IMR-90 (cell line): ENCODE results near the gene CHRNA7. TPM values are rescaled to one million over a fixed set of nuclear protein-coding genes. Genes with fewer than 3 reads are reported as not detected.

Experiments
- ATAC-seq: fragments of 200-7000 bp; cut with Tn5 transposase; 2 replicates; pipeline ENCODE4 v1.9.1; 2020; ENCODE audit warnings: low read depth, mild to moderate bottlenecking, moderate library complexity
- BruUV-seq: library from RNA; stranded (reverse); fragments of 400-500 nt; replicated peaks from 2 replicates; lab custom pipeline; 2021; lab: Mats Ljungman, UMichigan
- CTCF ChIA-PET: fragments of 300-600 bp; formaldehyde crosslinking; extraction: SDS; loops from one replicate; lab custom pipeline; 2021; ENCODE audit warnings: antibody characterized with exemption; lab: Yijun Ruan, JAX
- POLR2A ChIA-PET: fragments of 300-600 bp; sonication (Branson Sonifier 250); formaldehyde crosslinking; loops from one replicate; lab custom pipeline; 2022; ENCODE audit warnings: antibody characterized with exemption; ENCODE audit not compliant: unreplicated experiment; lab: Charles Lee
- DNase-seq: peaks from one replicate; pipeline ENCODE4 v3.0.0; 2013
- H2AFZ ChIP-seq: replicated peaks from 2 replicates; pipeline ENCODE3; 2013; ENCODE audit warnings: low read length, mild to moderate bottlenecking; ENCODE audit not compliant: poor library complexity
- H2AK5ac ChIP-seq: 2 replicates; pipeline ENCODE4 v1.6.1; 2013; ENCODE audit warnings: low read depth, low read length, inconsistent platforms
- H2AK9ac ChIP-seq: replicated peaks from 2 replicates; pipeline ENCODE3; 2013; ENCODE audit warnings: mild to moderate bottlenecking, low read depth, low read length, moderate library complexity; ENCODE audit not compliant: poor library complexity
- H2BK120ac ChIP-seq: 2 replicates; pipeline ENCODE4 v1.6.1; 2013; ENCODE audit warnings: low read depth, low read length, inconsistent platforms
- H2BK15ac ChIP-seq: 3 replicates; pipeline ENCODE4 v1.6.1; 2013; ENCODE audit warnings: low read depth, low read length, inconsistent platforms
- H2BK20ac ChIP-seq: 2 replicates; pipeline ENCODE4 v1.6.1; 2013; ENCODE audit warnings: low read depth, mild to moderate bottlenecking, inconsistent platforms, low read length, moderate library complexity
- H2BK5ac ChIP-seq: 2 replicates; pipeline ENCODE4 v1.6.1; 2013; ENCODE audit warnings: mild to moderate bottlenecking, low read depth, low read length, inconsistent platforms; ENCODE audit not compliant: poor library complexity, severe bottlenecking
- H3K14ac ChIP-seq: replicated peaks from 2 replicates; pipeline ENCODE4 v1.6.1; 2013; ENCODE audit warnings: low read depth, low read length, inconsistent platforms
- H3K18ac ChIP-seq: 2 replicates; pipeline ENCODE4 v1.6.1; 2013; ENCODE audit warnings: low read depth, low read length, control low read depth
- H3K23ac ChIP-seq: 2 replicates; pipeline ENCODE4 v1.6.1; 2013; ENCODE audit warnings: low read depth, low read length, inconsistent platforms
- H3K27ac ChIP-seq: 2 replicates; pipeline ENCODE4 v1.5.1; 2013; ENCODE audit warnings: mild to moderate bottlenecking, control low read depth, low read length; ENCODE audit not compliant: insufficient read depth
- H3K27me3 ChIP-seq: 2 replicates; pipeline ENCODE4 v1.6.1; 2013; ENCODE audit warnings: low read length; ENCODE audit not compliant: control insufficient read depth, insufficient read depth
- H3K36me3 ChIP-seq: 2 replicates; pipeline ENCODE4 v1.6.1; 2013; ENCODE audit warnings: low read length, mixed read lengths; ENCODE audit not compliant: control insufficient read depth, insufficient read depth
- H3K4ac ChIP-seq: 2 replicates; pipeline ENCODE4 v1.6.1; 2013; ENCODE audit warnings: low read depth, low read length, inconsistent platforms
- H3K4me1 ChIP-seq: 2 replicates; pipeline ENCODE4 v1.6.1; 2013; ENCODE audit warnings: low read length, mixed read lengths; ENCODE audit not compliant: control insufficient read depth, insufficient read depth
- H3K4me2 ChIP-seq: 2 replicates; pipeline ENCODE4 v1.6.1; 2013; ENCODE audit warnings: low read depth, mild to moderate bottlenecking, control low read depth, low read length, moderate library complexity
- H3K4me3 ChIP-seq: 2 replicates; pipeline ENCODE4 v1.5.1; 2013; ENCODE audit warnings: low read depth, mild to moderate bottlenecking, control low read depth, low read length, moderate library complexity; ENCODE audit not compliant: insufficient read depth
- H3K56ac ChIP-seq: 2 replicates; pipeline ENCODE4 v1.6.1; 2013; ENCODE audit warnings: low read length, inconsistent platforms; ENCODE audit not compliant: insufficient read depth; ENCODE audit errors: extremely low read depth
- H3K79me1 ChIP-seq, 2 experiments: 2 replicates each; pipeline ENCODE4 v1.6.1; 2013; ENCODE audit warnings: low read length in 2 of 2, inconsistent platforms in 1 of 2, low read depth in 1 of 2
- H3K9ac ChIP-seq: 2 replicates; pipeline ENCODE4 v1.6.1; 2013; ENCODE audit warnings: low read depth, low read length, control low read depth
- H3K9me1 ChIP-seq: 2 replicates; pipeline ENCODE4 v1.6.1; 2013; ENCODE audit warnings: low read length, inconsistent platforms; ENCODE audit not compliant: insufficient read depth
- H3K9me3 ChIP-seq: 2 replicates; pipeline ENCODE4 v1.6.1; 2013; ENCODE audit warnings: low read length; ENCODE audit not compliant: control insufficient read depth, insufficient read depth
- H4K20me1 ChIP-seq: 2 replicates; pipeline ENCODE4 v1.6.1; 2013; ENCODE audit warnings: low read length, inconsistent platforms; ENCODE audit not compliant: insufficient read depth
- H4K5ac ChIP-seq: 2 replicates; pipeline ENCODE4 v1.6.1; 2013; ENCODE audit warnings: mild to moderate bottlenecking, low read depth, low read length, control low read depth
- H4K8ac ChIP-seq, 2 experiments: 2 replicates each; pipeline ENCODE4 v1.6.1; 2013; ENCODE audit warnings: low read depth in 2 of 2, low read length in 2 of 2, control low read depth in 1 of 2, inconsistent platforms in 1 of 2
- H4K91ac ChIP-seq: 2 replicates; pipeline ENCODE4 v1.6.1; 2013; ENCODE audit warnings: low read depth, low read length, inconsistent platforms; ENCODE audit not compliant: insufficient read depth
- BHLHE40 ChIP-seq: fragments of 150-350 bp; IDR thresholded peaks from 2 replicates; pipeline ENCODE4 v1.6.1; 2016; ENCODE audit warnings: mild to moderate bottlenecking, low read depth, low read length
- CEBPB ChIP-seq: IDR thresholded peaks from 2 replicates; pipeline ENCODE4 v1.6.1; 2012; ENCODE audit warnings: low read depth, low read length, improper control_type of control experiment
- CHD1 ChIP-seq: IDR thresholded peaks from 2 replicates; pipeline ENCODE4 v1.6.1; 2012; ENCODE audit warnings: low read depth, low read length, improper control_type of control experiment
- CTCF ChIP-seq: conservative IDR thresholded peaks from 2 replicates; pipeline ENCODE4 v1.5.1; 2012; ENCODE audit warnings: mild to moderate bottlenecking, low read depth, low read length, improper control_type of control experiment
- FOS ChIP-seq: fragments of 150-350 bp; IDR thresholded peaks from 2 replicates; pipeline ENCODE4 v1.6.1; 2016; ENCODE audit warnings: low read depth, low read length
- MAFK ChIP-seq: IDR thresholded peaks from 2 replicates; pipeline ENCODE4 v1.6.1; 2012; ENCODE audit warnings: low read depth, low read length, improper control_type of control experiment
- MAZ ChIP-seq: IDR thresholded peaks from 2 replicates; pipeline ENCODE4 v1.6.1; 2012; ENCODE audit warnings: low read depth, mild to moderate bottlenecking, low read length, improper control_type of control experiment, moderate library complexity, borderline replicate concordance
- MXI1 ChIP-seq: IDR thresholded peaks from 2 replicates; pipeline ENCODE4 v1.6.1; 2012; ENCODE audit warnings: low read depth, mild to moderate bottlenecking, low read length, moderate library complexity, borderline replicate concordance
- POLR2A ChIP-seq: IDR thresholded peaks from 2 replicates; pipeline ENCODE4 v1.6.1; 2012; ENCODE audit warnings: mild to moderate bottlenecking, low read depth, low read length
- RCOR1 ChIP-seq: IDR thresholded peaks from 2 replicates; pipeline ENCODE4 v1.6.1; 2012; ENCODE audit warnings: mild to moderate bottlenecking, low read length, improper control_type of control experiment; ENCODE audit not compliant: insufficient replicate concordance
- RFX5 ChIP-seq: IDR thresholded peaks from 2 replicates; pipeline ENCODE4 v1.8.0; 2012; ENCODE audit warnings: low read depth, mild to moderate bottlenecking, low read length, moderate library complexity
- SMC3 ChIP-seq: fragments of 150-350 bp; IDR thresholded peaks from 2 replicates; pipeline ENCODE4 v1.6.1; 2016; ENCODE audit warnings: low read depth, mild to moderate bottlenecking, antibody characterized with exemption, low read length, moderate library complexity
- USF2 ChIP-seq: fragments of 150-350 bp; IDR thresholded peaks from 2 replicates; pipeline ENCODE4 v1.6.1; 2017; ENCODE audit warnings: mild to moderate bottlenecking, antibody characterized with exemption, low read length, low read depth
- WGBS, 2 experiments: methylation state at CpG; one replicate each; pipeline versions ENCODE4 v1.1.5 to v1.1.7; 2013; ENCODE audit warnings: missing lambda C conversion rate in 2 of 2; ENCODE audit not compliant: insufficient read length in 1 of 2; ENCODE audit errors: extremely low coverage in 2 of 2; 5-methylcytosine and 5-hydroxymethylcytosine counted together
- dilution Hi-C: fragments of 300-500 bp; cut with HindIII; formaldehyde crosslinking; loops from one replicate; pipeline ENCODE4 v1.14.3; 2018; ENCODE audit warnings: low sequenced_read_pairs; ENCODE audit not compliant: unreplicated experiment
- in situ Hi-C: fragments of 300-500 bp; cut with MboI; formaldehyde crosslinking; loops from 3 replicates; pipeline ENCODE4 v1.14.3; 2019; ENCODE audit warnings: low sequenced_read_pairs, inconsistent platforms, mixed read lengths
- intact Hi-C: fragments of 100-400 bp; cut with micrococcal nuclease; formaldehyde crosslinking; loops from 2 replicates; pipeline ENCODE4 v1.10.0; 2022
- polyA plus RNA-seq, 3 experiments: library from polyadenylated mRNA; depleted of rRNA; stranded (reverse); fragments of >200 nt; gene quantifications; 2 replicates each; pipeline ENCODE4 v1.2.3, GENCODE V29; 2012; ENCODE audit warnings: low replicate concordance in 1 of 3
- total RNA-seq: library from RNA; depleted of rRNA; stranded (reverse); fragments of >200 nt; gene quantifications from 2 replicates; pipeline ENCODE4 v1.2.3, GENCODE V29; 2012

CHRNA7 gene
- total and polyA plus RNA-seq, 2 of the 4 experiments (the other 2 are of a cell fraction): 0.10 TPM; not detected in 1

- intact Hi-C loops (no loop called here), in situ Hi-C loops (no loop called here), dilution Hi-C loops (no loop called here)
- Histone ChIP-seq H4K20me1 (no peaks in the 10 kb centered on the region), H3K79me1 (no peaks in the 10 kb centered on the region), H3K18ac (no peak overlapping the region), H3K9me1 (no peaks in the 10 kb centered on the region), H3K56ac (no peak overlapping the region), H4K91ac (no peak overlapping the region), H3K4me2 (no peak overlapping the region), H3K14ac (no peak overlapping the region), H4K5ac (no peak overlapping the region), H3K23ac (no peak overlapping the region), H4K8ac (no peak overlapping the region), H2AK5ac (no peak overlapping the region), H3K27ac (no peak overlapping the region), H2BK5ac (no peak overlapping the region), H3K9ac (no peak overlapping the region), H3K4ac (no peak overlapping the region), H3K36me3 (no peaks in the 10 kb centered on the region), H3K9me3 (no peaks in the 10 kb centered on the region), H3K4me1 (no peaks in the 10 kb centered on the region), H2AFZ (no peak overlapping the region), H2BK15ac (no peak overlapping the region), H2AK9ac (no peak overlapping the region), H2BK20ac (no peak overlapping the region), H3K4me3 (no peak overlapping the region), H3K27me3 (no peaks in the 10 kb centered on the region), H2BK120ac (no peak overlapping the region)
- no peak for DNase-seq
- POLR2A ChIA-PET: no interaction called here
- BruUV-seq: no TSS peak
- no peak for TF ChIP-seq USF2
- TF ChIP-seq CTCF: no peak
- TF ChIP-seq MAZ: no peak
- TF ChIP-seq BHLHE40: no peak
- TF ChIP-seq CHD1: no peak
- TF ChIP-seq CEBPB: no peak
- no peak for TF ChIP-seq RCOR1
- TF ChIP-seq POLR2A: no peak
- TF ChIP-seq FOS: no peak
- TF ChIP-seq RFX5: no peak
- TF ChIP-seq SMC3: no peak
- TF ChIP-seq MAFK: no peak
- TF ChIP-seq MXI1: no peak
- WGBS, 2 experiments: 60% methylated on average over 1 of the region's 6 CpGs; no CpG with 5 or more reads in 1 of the 2 experiments
- ATAC-seq: no peak
- CTCF ChIA-PET: interaction anchor here (0.5 kb wide), 1 partner anchor 30 kb away, joined by 3 read pairs; no protein-coding TSS in a partner anchor
Observed at GRCh38 chr15:32121384-32121695, 91.0 kb downstream of the CHRNA7 start.
